Fibroblast of lung (primary cell): ENCODE results near the gene COL28A1. TPM values are rescaled to one million over a fixed set of nuclear protein-coding genes. Genes with fewer than 3 reads are reported as not detected.

Experiments
- DNase-seq, 2 donors: peaks; one replicate each; pipeline versions ENCODE4 v3.0.0 to v3.0.0-alpha.2; 2010; ENCODE audit warnings: low read depth in 2 of 2
- H2AFZ ChIP-seq: 2 replicates; pipeline ENCODE4 v1.5.1; 2012; ENCODE audit warnings: low read length, control low read depth, inconsistent platforms
- H3K27ac ChIP-seq: 2 replicates; pipeline ENCODE4 v1.5.1; 2011; ENCODE audit warnings: low read length, control low read depth; ENCODE audit not compliant: insufficient read depth
- H3K27me3 ChIP-seq: 2 replicates; pipeline ENCODE4 v1.5.1; 2011; ENCODE audit warnings: mild to moderate bottlenecking, low read length; ENCODE audit not compliant: control insufficient read depth, insufficient read depth
- H3K36me3 ChIP-seq: 2 replicates; pipeline ENCODE4 v1.5.1; 2011; ENCODE audit warnings: low read length; ENCODE audit not compliant: control insufficient read depth, insufficient read depth
- H3K4me1 ChIP-seq: 2 replicates; pipeline ENCODE4 v1.5.1; 2011; ENCODE audit warnings: low read length; ENCODE audit not compliant: control insufficient read depth, insufficient read depth; ENCODE audit errors: extremely low read depth
- H3K4me2 ChIP-seq: 2 replicates; pipeline ENCODE4 v1.5.1; 2011; ENCODE audit warnings: low read length, control low read depth; ENCODE audit not compliant: insufficient read depth; ENCODE audit errors: extremely low read depth
- H3K4me3 ChIP-seq, 4 experiments: fragments of 200-600 bp in 1 of 4; sonication (generic) in 1 of 4; replicated peaks in 1 of 4; 2 replicates each; pipeline ENCODE4 v1.5.1; 2011 to 2016; ENCODE audit warnings: low read length in 4 of 4, low read depth in 3 of 4, mild to moderate bottlenecking in 3 of 4, control low read depth in 2 of 4, inconsistent platforms in 1 of 4, mixed read lengths in 1 of 4; ENCODE audit not compliant: insufficient read depth in 1 of 4; ENCODE audit errors: control extremely low read depth in 1 of 4
- H3K79me2 ChIP-seq: 2 replicates; pipeline ENCODE4 v1.5.1; 2012; ENCODE audit warnings: mild to moderate bottlenecking, low read length, inconsistent platforms; ENCODE audit not compliant: control insufficient read depth, insufficient read depth
- H3K9ac ChIP-seq: 2 replicates; pipeline ENCODE4 v1.5.1; 2011; ENCODE audit warnings: mild to moderate bottlenecking, low read length, control low read depth; ENCODE audit not compliant: insufficient read depth
- H3K9me3 ChIP-seq: 2 replicates; pipeline ENCODE4 v1.5.1; 2012; ENCODE audit warnings: low read depth, low read length; ENCODE audit not compliant: control insufficient read depth, insufficient read depth
- H4K20me1 ChIP-seq: 2 replicates; pipeline ENCODE4 v1.5.1; 2011; ENCODE audit warnings: low read length; ENCODE audit not compliant: control insufficient read depth, insufficient read depth; ENCODE audit errors: extremely low read depth
- CTCF ChIP-seq, 2 donors: IDR thresholded peaks in 1 of 2; conservative IDR thresholded peaks in 1 of 2; 1 replicate in 1 of 2; 2 replicates in 1 of 2; pipeline ENCODE4 v1.5.1; 2011 to 2012; ENCODE audit warnings: low read length in 2 of 2, control low read depth in 1 of 2, inconsistent platforms in 1 of 2, low read depth in 1 of 2, mild to moderate bottlenecking in 1 of 2
- EZH2 ChIP-seq: IDR thresholded peaks from 2 replicates; pipeline ENCODE4 v1.5.1; 2012; ENCODE audit warnings: low read length, control low read depth, mild to moderate bottlenecking; ENCODE audit errors: missing control alignments
- polyA plus RNA-seq, 2 donors: library from polyadenylated mRNA; depleted of rRNA in 1 of 2; stranded (reverse) in 1 of 2; unstranded in 1 of 2; fragments of >200 nt; gene quantifications; 2 replicates each; pipeline ENCODE4 v1.2.1, GENCODE V29; 2011 to 2012; ENCODE audit warnings: missing spikeins in 1 of 2
- total RNA-seq: library from RNA; depleted of rRNA; stranded (reverse); fragments of >200 nt; gene quantifications from 2 replicates; pipeline ENCODE4 v1.2.1, GENCODE V29; 2014

The COL28A1 gene
- total and polyA plus RNA-seq, 2 donors (not counting 1 experiment from before 2014, with no cell fraction given): 0.01 to 0.17 TPM

- TF ChIP-seq EZH2 (no peak), CTCF (conservative IDR thresholded peaks at IDR 0.05 in 1 of 2, IDR thresholded peaks at IDR 0.05 in 1 of 2; ENCODE audit: low read depth in 1 of 2, low read length in 2 of 2) (no peak)
- DNase-seq: peak in 1 of 2 donors; percentile 11
- H2AFZ ChIP-seq: no peak overlapping the region
- H3K4me3 ChIP-seq: no peak overlapping the region
- H3K9me3 ChIP-seq: no peaks in the 10 kb centered on the region
- no peak overlapping the region for H3K4me2 ChIP-seq
- H3K9ac ChIP-seq: no peak overlapping the region
- H3K27me3 ChIP-seq: no peaks in the 10 kb centered on the region
- no peaks in the 10 kb centered on the region for H3K36me3 ChIP-seq
- no peaks in the 10 kb centered on the region for H4K20me1 ChIP-seq
- no peaks in the 10 kb centered on the region for H3K4me1 ChIP-seq
- H3K27ac ChIP-seq: no peak overlapping the region
- H3K79me2 ChIP-seq: no peaks in the 10 kb centered on the region
Measured at GRCh38 chr7:7449055-7449454, 86.6 kb downstream of the COL28A1 start.

GRCh38 chr7:7446616-7447015 is 89.1 kb downstream of the COL28A1 start:
- Histone ChIP-seq H3K27me3 (no peaks in the 10 kb centered on the region), H3K79me2 (no peaks in the 10 kb centered on the region), H3K4me3 (no peak overlapping the region), H3K9me3 (no peaks in the 10 kb centered on the region), H3K36me3 (no peaks in the 10 kb centered on the region), H4K20me1 (no peaks in the 10 kb centered on the region), H3K4me1 (no peaks in the 10 kb centered on the region), H3K9ac (no peak overlapping the region), H3K4me2 (no peak overlapping the region), H2AFZ (no peak overlapping the region), H3K27ac (no peak overlapping the region)
- TF ChIP-seq CTCF (conservative IDR thresholded peaks at IDR 0.05 in 1 of 2, IDR thresholded peaks at IDR 0.05 in 1 of 2; ENCODE audit: low read depth in 1 of 2, low read length in 2 of 2): no peak
- no peak for TF ChIP-seq EZH2
- DNase-seq: no peak

- no peak for TF ChIP-seq EZH2
- no peak for TF ChIP-seq CTCF (conservative IDR thresholded peaks at IDR 0.05 in 1 of 2, IDR thresholded peaks at IDR 0.05 in 1 of 2; ENCODE audit: low read depth in 1 of 2, low read length in 2 of 2)
- H3K4me2 ChIP-seq: no peak overlapping the region
- DNase-seq: no peak
- H4K20me1 ChIP-seq: no peaks in the 10 kb centered on the region
- H3K27me3 ChIP-seq: no peaks in the 10 kb centered on the region
- no peak overlapping the region for H2AFZ ChIP-seq
- no peak overlapping the region for H3K27ac ChIP-seq
- H3K9me3 ChIP-seq: no peaks in the 10 kb centered on the region
- peaks cover 9% of the 10 kb centered on the region for H3K4me1 ChIP-seq
- H3K36me3 ChIP-seq: no peaks in the 10 kb centered on the region
- no peaks in the 10 kb centered on the region for H3K79me2 ChIP-seq
- H3K4me3 ChIP-seq: no peak overlapping the region
- H3K9ac ChIP-seq: no peak overlapping the region
Measured at GRCh38 chr7:7443806-7444350, 91.8 kb downstream of the COL28A1 start.
